ENCODE results near the gene UGCG. TPM values are rescaled to one million over a fixed set of nuclear protein-coding genes. Genes with fewer than 3 reads are reported as not detected.
"Not testable (repeated sequence)": the region's sequence is repeated elsewhere in the genome, so short reads cannot be mapped to it uniquely, and the experiment has no call there.

The UGCG gene
- polyA plus RNA-seq, 1 donor = 30.3 TPM

DNA sequence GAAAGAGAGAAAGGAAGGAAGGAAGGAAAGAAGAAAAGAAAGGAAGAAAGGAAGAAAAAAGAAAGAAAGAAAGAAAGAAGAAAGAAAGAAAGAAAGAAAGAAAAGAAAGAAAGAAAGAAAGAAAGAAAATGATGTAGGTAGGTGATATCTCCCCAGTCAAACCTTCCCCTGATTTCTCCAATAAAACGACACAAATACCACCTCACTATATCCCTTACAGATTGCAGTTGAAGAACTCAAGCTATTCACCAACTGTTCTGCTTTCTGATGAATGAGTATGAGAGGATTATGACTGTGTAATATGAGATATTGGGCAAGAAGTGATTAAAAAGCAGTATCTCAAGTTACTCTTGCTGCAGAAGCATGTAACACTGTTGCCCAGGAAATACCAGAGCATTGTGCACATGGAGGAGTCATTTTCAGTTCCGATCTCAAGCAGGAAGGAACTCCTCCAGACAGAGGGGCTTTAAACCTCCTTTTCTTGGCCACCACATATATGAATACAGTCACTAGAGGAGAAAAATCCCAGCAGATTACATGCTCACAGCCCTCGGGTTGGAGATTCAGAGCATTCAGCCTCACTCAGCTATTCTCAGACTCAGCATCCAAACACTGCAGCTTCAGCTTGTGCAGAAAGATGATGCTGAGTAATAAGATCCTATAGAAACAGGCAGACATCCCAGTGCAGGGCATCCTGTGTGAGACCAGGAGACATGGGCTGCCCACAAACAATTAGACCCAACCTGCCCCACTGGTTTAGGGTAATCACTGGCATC lies 61.4 kb downstream of the UGCG start:
- DNase-seq = peak; percentile 40

- DNase-seq = no peak
Measured at GRCh38 chr9:111959468-111960359, 63.1 kb downstream of the UGCG start.

- not testable (repeated sequence) for DNase-seq
Measured at GRCh38 chr9:111960485-111960884, 63.9 kb downstream of the UGCG start.

DNA sequence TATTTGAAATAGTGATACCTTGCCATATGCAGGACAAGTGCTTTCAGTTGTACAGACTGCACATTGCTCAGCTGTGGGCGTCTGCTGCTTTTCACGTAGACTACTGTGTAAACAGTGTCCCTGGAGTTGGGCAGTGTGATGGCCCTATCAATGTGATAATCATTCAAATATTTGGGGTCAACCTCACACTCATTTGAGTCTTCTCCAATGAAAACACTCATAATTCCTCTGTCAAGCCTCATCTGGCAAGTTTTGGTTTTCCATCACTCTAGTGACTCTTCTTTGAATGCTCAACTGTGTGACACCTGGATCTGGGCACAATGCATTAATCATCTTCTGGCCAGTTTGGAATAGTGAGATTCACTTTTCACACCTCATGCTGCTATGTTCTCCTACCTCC lies 64.4 kb downstream of the UGCG start:
- no peak for DNase-seq

DNA sequence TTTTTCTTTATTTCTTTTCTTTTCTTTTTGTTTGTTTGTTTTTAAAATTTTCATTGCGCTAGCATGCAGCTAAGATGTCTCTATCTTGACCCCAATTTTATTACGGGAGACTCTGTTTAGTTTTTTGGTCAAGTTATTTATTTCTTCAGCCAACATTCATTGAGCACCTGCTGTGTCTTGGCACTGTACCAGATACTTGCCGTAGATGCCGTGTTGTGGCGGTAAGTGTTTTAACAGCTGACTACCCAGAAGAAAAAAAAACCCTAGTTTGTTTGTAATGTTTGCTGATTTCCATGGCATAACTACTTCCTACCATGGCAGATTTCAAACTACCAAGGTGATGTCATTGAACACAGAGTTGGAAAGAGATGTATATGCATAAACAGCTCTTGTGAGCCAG lies 65.0 kb downstream of the UGCG start:
- no peak for DNase-seq

GRCh38 chr9:111962021-111962420 lies 65.4 kb downstream of the UGCG start:
- no peak for DNase-seq

DNA sequence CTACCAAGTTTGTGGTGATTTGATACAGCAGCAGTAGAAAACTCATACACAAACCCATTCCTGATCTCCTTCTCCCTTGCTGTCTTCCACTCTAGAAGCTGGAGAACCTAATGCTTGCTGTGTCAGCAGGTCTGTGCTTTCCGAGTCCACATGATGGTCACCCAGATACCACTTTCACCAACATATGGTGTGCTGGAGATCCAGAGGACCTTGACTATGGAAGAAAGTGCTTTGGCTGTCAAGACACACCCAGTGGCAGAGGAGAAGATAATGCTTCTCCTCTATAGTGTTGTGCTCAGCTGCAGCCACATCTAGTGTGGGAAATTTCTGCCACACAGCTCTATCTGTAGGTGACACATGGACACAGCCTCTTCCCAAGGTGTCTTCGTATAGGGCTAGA lies 67.4 kb downstream of the UGCG start:
- no peak for DNase-seq

DNA sequence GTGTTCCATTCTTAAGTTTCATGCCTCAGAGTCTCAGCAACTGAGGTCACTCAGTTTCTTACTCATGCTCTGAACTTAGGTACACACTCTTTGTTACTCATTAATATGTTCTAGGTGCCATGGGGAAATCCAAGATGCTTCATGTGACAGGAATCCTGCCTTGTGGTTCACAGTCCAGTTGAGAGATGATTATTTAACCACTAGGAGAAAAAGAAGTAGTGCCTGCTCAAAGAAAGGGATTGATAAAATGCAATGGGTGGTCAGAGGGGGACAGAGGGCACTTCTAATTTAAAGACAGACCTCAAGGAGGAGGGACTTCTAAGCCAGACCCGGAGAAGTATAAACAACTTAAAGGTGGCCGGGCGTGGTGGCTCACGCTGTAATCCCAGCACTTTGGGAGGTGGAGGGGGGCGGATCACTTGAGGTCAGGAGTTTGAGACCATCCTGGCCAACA lies 69.0 kb downstream of the UGCG start:
- DNase-seq = no peak

GRCh38 chr9:111966124-111966723 lies 69.6 kb downstream of the UGCG start:
- no peak for DNase-seq

DNA sequence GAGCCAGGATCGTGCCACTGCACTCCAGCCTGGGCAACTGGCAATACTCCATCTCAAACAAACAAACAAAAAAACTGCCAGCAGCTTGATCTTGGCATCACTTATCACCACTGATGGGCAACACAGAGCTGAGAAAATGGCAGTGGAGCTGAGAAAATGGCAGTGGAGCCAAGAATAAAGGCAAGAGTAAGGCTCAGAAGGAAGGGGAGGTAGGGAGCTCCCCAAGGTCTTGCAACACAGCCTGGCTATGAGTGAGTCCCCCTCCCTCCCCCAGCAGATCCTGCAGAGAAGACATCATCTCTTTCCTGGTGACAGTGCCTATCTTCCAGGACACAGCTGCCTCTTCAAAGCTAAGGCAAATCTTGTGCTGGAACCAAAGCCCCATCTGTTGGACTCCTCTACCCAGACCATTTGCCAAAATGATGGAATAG lies 70.3 kb downstream of the UGCG start:
- DNase-seq = no peak

GRCh38 chr9:111967621-111968020 lies 71.0 kb downstream of the UGCG start:
- no peak for DNase-seq

- no peak for DNase-seq
Measured at GRCh38 chr9:111969061-111969460, 72.4 kb downstream of the UGCG start.

DNA sequence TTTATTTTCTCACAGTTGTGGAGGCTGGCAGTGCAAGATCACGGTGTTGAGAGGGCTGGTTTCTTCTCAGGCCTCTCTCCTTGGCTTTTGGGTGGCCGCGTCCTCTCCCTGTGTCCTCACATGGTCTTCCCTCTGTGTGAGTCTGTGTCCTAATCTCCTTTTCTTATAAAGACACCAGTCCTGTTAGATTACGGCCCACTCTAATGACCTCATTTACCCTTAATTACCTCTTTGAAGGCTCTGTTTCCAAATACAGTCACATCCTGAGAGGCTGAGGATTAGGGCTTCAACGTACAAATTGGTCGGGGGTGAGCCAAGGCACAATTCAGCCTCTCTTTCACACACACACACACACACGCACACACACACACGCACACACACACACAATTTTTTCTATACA lies 73.0 kb downstream of the UGCG start:
- no peak for DNase-seq

GRCh38 chr9:111970827-111971226 lies 74.2 kb downstream of the UGCG start:
- DNase-seq = no peak

DNA sequence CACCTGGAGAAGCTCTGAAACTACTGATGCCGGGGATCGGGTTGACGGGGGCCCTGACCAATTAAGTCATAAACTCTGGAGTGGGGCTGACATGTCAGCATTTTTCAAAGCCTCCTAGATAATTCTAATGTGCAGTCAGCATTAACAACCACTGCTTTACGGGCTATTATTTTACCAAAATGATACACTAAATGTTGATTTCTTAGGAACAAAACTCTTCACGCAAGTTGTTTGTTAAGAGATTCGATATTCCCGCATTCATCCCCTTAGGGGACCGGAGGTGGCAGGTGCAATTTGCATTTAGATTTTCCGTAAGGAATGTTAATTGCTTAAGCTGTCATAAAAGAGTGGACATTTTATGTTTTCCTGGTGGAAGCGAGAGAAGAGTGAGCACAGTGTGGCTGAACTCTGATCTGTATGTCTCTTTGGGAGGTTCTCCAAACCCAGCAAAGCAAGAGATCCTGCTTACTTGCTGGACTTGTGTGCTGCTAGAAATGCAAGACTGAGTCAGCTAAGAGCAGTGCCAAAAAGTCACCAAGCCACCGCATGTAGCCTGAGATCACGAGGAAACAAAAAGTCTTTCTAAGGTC lies 77.6 kb downstream of the UGCG start:
- DNase-seq = no peak

DNA sequence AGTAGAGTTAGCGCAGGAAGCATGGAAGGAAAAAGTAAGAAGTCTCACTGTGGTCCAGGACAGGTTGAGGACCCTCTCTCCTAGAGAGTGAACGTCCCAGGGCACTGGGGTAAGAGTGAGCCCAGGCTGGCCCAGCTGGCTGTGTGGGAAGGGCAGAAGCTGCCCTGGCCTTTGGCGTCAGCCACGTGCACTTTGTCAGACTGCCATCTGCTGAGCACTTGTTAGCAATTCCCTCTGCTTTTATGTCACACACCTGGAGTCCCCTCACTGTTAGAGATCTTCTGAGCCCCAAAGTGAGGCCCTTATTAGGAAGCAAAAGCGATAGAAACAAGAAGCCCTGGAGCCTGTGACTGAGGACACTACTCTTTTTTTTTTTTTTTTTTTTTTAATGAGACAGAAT lies 79.1 kb downstream of the UGCG start:
- no peak for DNase-seq

- DNase-seq = no peak
Measured at GRCh38 chr9:111978616-111979015, 82.0 kb downstream of the UGCG start.

GRCh38 chr9:111979561-111979960 lies 82.9 kb downstream of the UGCG start:
- no peak for DNase-seq

- DNase-seq = no peak
Measured at GRCh38 chr9:111980398-111980797, 83.8 kb downstream of the UGCG start.

- DNase-seq = no peak
Measured at GRCh38 chr9:111983484-111983908, 86.9 kb downstream of the UGCG start.

DNA sequence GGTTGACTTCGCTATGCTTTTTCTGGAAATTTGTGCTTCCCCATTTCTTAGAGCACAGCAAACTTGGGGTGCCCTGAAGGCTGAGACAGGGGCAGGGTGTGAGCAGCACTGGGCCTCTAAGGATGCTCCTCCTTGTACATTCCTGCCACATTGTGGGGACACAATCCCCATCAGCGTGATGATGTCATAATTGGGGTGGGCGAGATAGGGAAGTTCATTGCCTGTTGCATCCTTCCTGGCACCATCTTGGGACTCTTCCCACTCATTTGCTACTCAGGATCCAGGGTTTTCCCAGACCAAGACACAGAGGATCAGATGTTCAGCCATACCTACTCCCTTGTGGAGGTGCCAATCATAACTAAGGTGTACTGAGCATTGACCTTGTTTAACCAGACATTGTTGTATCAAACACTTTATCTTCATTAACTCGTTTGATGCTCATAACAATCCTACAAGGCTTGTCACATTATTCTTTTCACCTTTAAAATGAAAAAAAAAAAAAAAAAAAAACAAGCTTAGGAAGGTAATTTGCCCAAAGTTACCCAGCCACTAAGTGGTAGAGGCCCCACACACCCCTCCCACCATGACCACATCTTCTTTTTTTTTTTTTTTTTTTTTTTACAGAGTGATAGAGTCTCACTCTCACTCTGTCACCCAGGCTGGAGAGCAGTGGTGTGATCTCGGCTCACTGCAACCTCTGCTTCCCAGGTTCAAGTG lies 87.6 kb downstream of the UGCG start:
- DNase-seq = no peak
